Spleen (tissue), 7 donors: ENCODE results near the gene CEP57.

Experiments
- CTCF ChIP-seq, 11 experiments: fragments of 200-600 bp in 7 of 11; fragments of 450-650 bp in 4 of 11; sonication (generic) in 4 of 11; IDR thresholded peaks in 8 of 11; conservative IDR thresholded peaks in 3 of 11; 1 replicate in 7 of 11; 2 replicates in 4 of 11; pipeline versions ENCODE4 v1.4.0 to v1.8.0; 2016 to 2021; ENCODE audit warnings: antibody characterized with exemption in 11 of 11, inconsistent platforms in 4 of 11, mild to moderate bottlenecking in 1 of 11
- POLR2A ChIP-seq, 3 donors: fragments of 450-650 bp; IDR thresholded peaks; one replicate each; pipeline ENCODE4 v1.5.1; 2017; ENCODE audit warnings: antibody characterized with exemption in 3 of 3, mild to moderate bottlenecking in 1 of 3
- POLR2AphosphoS5 ChIP-seq, 3 donors: sonication (generic); formaldehyde crosslinking; IDR thresholded peaks; one replicate each; pipeline ENCODE4 v1.5.1; 2017; ENCODE audit warnings: antibody characterized with exemption in 3 of 3
- donor health status: DM: no; HTN: no; CAD: no; lungs with moderate emphysema.
- donor health status: DM: no; HTN: no; CAD: no.
- donor health status: DM: no; HTN: no; CAD: no.

- TF ChIP-seq POLR2A (IDR thresholded peaks at IDR 0.05) (no peak), CTCF (IDR thresholded peaks at IDR 0.05 in 8 of 11, conservative IDR thresholded peaks at IDR 0.05 in 3 of 11) (peak; percentile 56 to 80 (median 76)), POLR2AphosphoS5 (IDR thresholded peaks at IDR 0.05) (no peak)
Measured at GRCh38 chr11:95764267-95764898, 25.9 kb upstream of the CEP57 start.
